ENCODE measurements around the gene GADD45GIP1. TPM values are rescaled to one million over a fixed set of nuclear protein-coding genes. Genes with fewer than 3 reads are reported as not detected.

The GADD45GIP1 gene
- total RNA-seq, 2 experiments from 2014 or later, result 32.6 to 36.0 TPM

- ChIA-PET CTCF (interaction anchor here (1.1 to 12.9 kb wide), 7 partner anchors 8 to 258 kb away, joined by 3 to 154 read pairs (median 11); no protein-coding TSS in a partner anchor), POLR2A (no interaction called here)
- no peak overlapping the region for H3K27ac Mint-ChIP-seq
- no peak overlapping the region for H3K4me3 Mint-ChIP-seq
- no peaks in the 10 kb centered on the region for H3K36me3 Mint-ChIP-seq (ENCODE audit: low read depth)
- peaks cover 2% of the 10 kb centered on the region for H3K4me1 Mint-ChIP-seq (ENCODE audit: low read depth)
- no peak for TF ChIP-seq CTCF (IDR thresholded peaks at IDR 0.05)
- intact Hi-C loops (cut with micrococcal nuclease), result loop anchor here (10.0 kb wide), 1 partner anchor 50 kb away; no protein-coding TSS in a partner anchor
- ATAC-seq, result no peak
- H3K27me3 Mint-ChIP-seq, result peaks cover 4% of the 10 kb centered on the region
- no peaks in the 10 kb centered on the region for H3K9me3 Mint-ChIP-seq
- DNase-seq, result no peak
Observed at GRCh38 chr19:12984683-12985048, 27.6 kb upstream of the GADD45GIP1 start.

- intact Hi-C loops (cut with micrococcal nuclease), result loop anchor here (10.0 kb wide), 1 partner anchor 51 kb away; no protein-coding TSS in a partner anchor
- TF ChIP-seq CTCF (IDR thresholded peaks at IDR 0.05), result no peak
- ChIA-PET POLR2A (no interaction called here), CTCF (interaction anchor here (1.0 to 12.9 kb wide), 7 partner anchors 10 to 110 kb away, joined by 4 to 154 read pairs (median 10); no protein-coding TSS in a partner anchor)
- H3K27ac Mint-ChIP-seq, result no peak overlapping the region
- H3K4me1 Mint-ChIP-seq (ENCODE audit: low read depth), result peaks cover 2% of the 10 kb centered on the region
- no peaks in the 10 kb centered on the region for H3K9me3 Mint-ChIP-seq
- no peaks in the 10 kb centered on the region for H3K36me3 Mint-ChIP-seq (ENCODE audit: low read depth)
- ATAC-seq, result no peak
- H3K4me3 Mint-ChIP-seq, result no peak overlapping the region
- peaks cover 4% of the 10 kb centered on the region for H3K27me3 Mint-ChIP-seq
- no peak for DNase-seq
Observed at GRCh38 chr19:12984143-12984627, 27.2 kb upstream of the GADD45GIP1 start.

- no peak overlapping the region for H3K27ac Mint-ChIP-seq
- POLR2A ChIA-PET, result no interaction called here
Observed at GRCh38 chr19:12983542-12984142, 26.6 kb upstream of the GADD45GIP1 start.

GRCh38 chr19:12983091-12983490 lies 26.1 kb upstream of the GADD45GIP1 start:
- Mint-ChIP-seq H3K27ac (no peak overlapping the region), H3K9me3 (no peaks in the 10 kb centered on the region)
- ATAC-seq, result no peak

More at GRCh38 chr19:12983542-12984142, 26.6 kb upstream of the GADD45GIP1 start:
- H3K4me3 Mint-ChIP-seq, result no peak overlapping the region
- H3K27me3 Mint-ChIP-seq, result peaks cover 4% of the 10 kb centered on the region
- DNase-seq (peak; percentile 85), ATAC-seq (peak; percentile 89)
- peaks cover 2% of the 10 kb centered on the region for H3K4me1 Mint-ChIP-seq (ENCODE audit: low read depth)
- H3K9me3 Mint-ChIP-seq, result no peaks in the 10 kb centered on the region
- CTCF ChIA-PET, result interaction anchor here (1.0 to 12.9 kb wide), 6 partner anchors 10 to 110 kb away, joined by 4 to 154 read pairs (median 8); no protein-coding TSS in a partner anchor
- peak; percentile 97 for TF ChIP-seq CTCF (IDR thresholded peaks at IDR 0.05)
- no peaks in the 10 kb centered on the region for H3K36me3 Mint-ChIP-seq (ENCODE audit: low read depth)
- intact Hi-C loops (cut with micrococcal nuclease), result loop anchor here (2.0 to 10.0 kb wide), 2 partner anchors 51 to 111 kb away; no protein-coding TSS in a partner anchor

More at GRCh38 chr19:12983091-12983490, 26.1 kb upstream of the GADD45GIP1 start:
- DNase-seq, result no peak
- no peak for TF ChIP-seq CTCF (IDR thresholded peaks at IDR 0.05)
- intact Hi-C loops (cut with micrococcal nuclease), result loop anchor here (2.0 to 10.0 kb wide), 2 partner anchors 52 to 112 kb away; no protein-coding TSS in a partner anchor
- no peaks in the 10 kb centered on the region for H3K36me3 Mint-ChIP-seq (ENCODE audit: low read depth)
- ChIA-PET CTCF (interaction anchor here (1.0 to 12.9 kb wide), 7 partner anchors 11 to 111 kb away, joined by 3 to 154 read pairs (median 7); no protein-coding TSS in a partner anchor), POLR2A (interaction anchor here (0.7 to 1.2 kb wide), 2 partner anchors 18 to 32 kb away, joined by 3 read pairs; no protein-coding TSS in a partner anchor)
- H3K4me1 Mint-ChIP-seq (ENCODE audit: low read depth), result peaks cover 2% of the 10 kb centered on the region
- H3K4me3 Mint-ChIP-seq, result no peak overlapping the region
- peaks cover 4% of the 10 kb centered on the region for H3K27me3 Mint-ChIP-seq
